Activated CD8-positive, alpha-beta memory T cell treated with anti-CD3 and anti-CD28 coated beads, Interleukin-2, amount 50 U/mL, for 1 hour (primary cell): Measurements from ENCODE around the gene PTPRN2.
"Not testable (repeated sequence)": the region's sequence is repeated elsewhere in the genome, so short reads cannot be mapped to it uniquely, and the experiment has no call there.

ENCODE experiments used
- DNase-seq: peaks from one replicate; pipeline ENCODE4 v3.0.0-alpha.2; 2020; ENCODE audit errors: extremely low read depth

The PTPRN2 gene

GRCh38 chr7:157502701-157503111 lies 1084.9 kb downstream of the PTPRN2 start:
- DNase-seq = peak; percentile 73

- no peak for DNase-seq
Measured at GRCh38 chr7:157501581-157501980, 1086.0 kb downstream of the PTPRN2 start.

GRCh38 chr7:157500989-157501540 lies 1086.6 kb downstream of the PTPRN2 start:
- not testable (repeated sequence) for DNase-seq

- no peak for DNase-seq
Measured at GRCh38 chr7:157500171-157500960, 1087.3 kb downstream of the PTPRN2 start.

- no peak for DNase-seq
Measured at GRCh38 chr7:157499835-157500153, 1087.8 kb downstream of the PTPRN2 start.

GRCh38 chr7:157499121-157499834 lies 1088.3 kb downstream of the PTPRN2 start:
- DNase-seq = no peak

- no peak for DNase-seq
Measured at GRCh38 chr7:157498657-157499056, 1089.0 kb downstream of the PTPRN2 start.

GRCh38 chr7:157497744-157498651 lies 1089.6 kb downstream of the PTPRN2 start:
- no peak for DNase-seq

- DNase-seq = no peak
Measured at GRCh38 chr7:157497367-157497743, 1090.3 kb downstream of the PTPRN2 start.

- no peak for DNase-seq
Measured at GRCh38 chr7:157496416-157497275, 1091.0 kb downstream of the PTPRN2 start.

GRCh38 chr7:157495594-157495993 lies 1092.0 kb downstream of the PTPRN2 start:
- DNase-seq = no peak

- DNase-seq = no peak
Measured at GRCh38 chr7:157495177-157495553, 1092.5 kb downstream of the PTPRN2 start.

- DNase-seq = no peak
Measured at GRCh38 chr7:157494506-157495176, 1093.0 kb downstream of the PTPRN2 start.

- no peak for DNase-seq
Measured at GRCh38 chr7:157493776-157494175, 1093.8 kb downstream of the PTPRN2 start.

GRCh38 chr7:157493017-157493416 lies 1094.6 kb downstream of the PTPRN2 start:
- no peak for DNase-seq

GRCh38 chr7:157490465-157490912 lies 1097.1 kb downstream of the PTPRN2 start:
- peak; percentile 38 for DNase-seq

- DNase-seq = not testable (repeated sequence)
Measured at GRCh38 chr7:157489870-157490269, 1097.8 kb downstream of the PTPRN2 start.
